ENCODE results near the gene SPRR2D.
"Not testable (repeated sequence)": the region's sequence is repeated elsewhere in the genome, so short reads cannot be mapped to it uniquely, and the experiment has no call there.

SPRR2D gene

DNA sequence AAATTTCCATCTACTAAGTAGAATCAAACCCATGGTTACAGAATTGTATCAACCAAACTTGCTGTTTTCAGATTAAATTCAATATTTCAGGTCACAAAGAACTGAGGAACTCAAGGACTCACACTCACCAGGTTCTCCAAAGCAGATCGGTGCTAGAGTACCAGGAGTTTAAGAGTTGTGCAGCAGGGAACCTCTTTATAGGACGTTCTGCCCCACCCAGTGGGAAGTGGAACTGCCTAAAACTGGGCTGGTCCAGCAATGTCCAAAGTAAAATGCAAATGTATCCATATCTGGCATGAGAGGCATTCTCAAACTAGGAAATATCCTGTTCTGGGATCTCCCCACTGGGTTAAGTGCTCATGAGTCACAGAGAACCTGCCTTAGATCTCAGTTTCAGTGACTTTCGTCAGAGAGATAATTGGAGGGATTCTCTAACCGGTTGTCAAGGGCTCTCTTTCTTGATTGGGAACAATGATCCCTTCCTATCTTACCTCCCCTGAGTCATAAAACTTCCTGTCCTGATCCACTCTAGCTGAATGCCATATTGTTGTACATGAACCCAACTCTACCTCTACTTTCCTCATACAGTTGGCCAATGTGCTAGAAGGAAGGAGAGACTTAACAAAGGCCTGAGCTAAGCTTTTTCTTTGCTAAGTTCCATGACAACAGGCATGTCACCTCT is at the start of gene SPRR2D:
Gene SPRR2D (minus strand): TSS at position 171 of the 682 bp plus-strand sequence. CDS start 774 bp downstream, outside the sequence.
- no peak for FAIRE-seq

GRCh38 chr1:153087652-153088051 is 46.7 kb upstream of the SPRR2D start:
- no peak for FAIRE-seq

DNA sequence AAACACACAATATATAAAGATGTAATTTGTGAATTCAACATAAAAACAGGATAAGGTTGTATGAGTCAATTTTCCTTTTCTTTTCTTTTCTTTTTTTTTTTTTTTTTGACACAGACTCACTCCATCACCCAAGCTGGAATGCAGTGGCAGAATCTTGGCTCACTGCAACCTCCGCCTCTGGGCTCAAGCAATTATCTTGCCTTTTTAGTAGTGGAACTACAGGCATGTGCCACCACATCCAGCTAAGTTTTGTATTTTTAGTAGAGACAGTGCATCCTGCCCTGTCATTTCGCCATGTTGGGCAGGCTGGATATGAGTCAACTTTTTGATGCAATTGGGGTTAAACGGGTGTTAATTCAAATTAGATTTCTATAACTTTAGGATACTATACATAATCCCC is 40.8 kb upstream of the SPRR2D start:
- FAIRE-seq = no peak

GRCh38 chr1:153072806-153073726 is 32.1 kb upstream of the SPRR2D start:
- FAIRE-seq = no peak

- no peak for FAIRE-seq
These were observed 30.6 kb upstream of the SPRR2D start, which contains the start of gene SPRR2B for GRCh38 chr1:153071511-153071910. TSS of gene SPRR2B (minus strand) at chr1:153071611. CDS start at chr1:153070839, 772 bp downstream.

- FAIRE-seq = no peak
These were observed 29.3 kb upstream of the SPRR2D start for GRCh38 chr1:153070243-153070642.

DNA sequence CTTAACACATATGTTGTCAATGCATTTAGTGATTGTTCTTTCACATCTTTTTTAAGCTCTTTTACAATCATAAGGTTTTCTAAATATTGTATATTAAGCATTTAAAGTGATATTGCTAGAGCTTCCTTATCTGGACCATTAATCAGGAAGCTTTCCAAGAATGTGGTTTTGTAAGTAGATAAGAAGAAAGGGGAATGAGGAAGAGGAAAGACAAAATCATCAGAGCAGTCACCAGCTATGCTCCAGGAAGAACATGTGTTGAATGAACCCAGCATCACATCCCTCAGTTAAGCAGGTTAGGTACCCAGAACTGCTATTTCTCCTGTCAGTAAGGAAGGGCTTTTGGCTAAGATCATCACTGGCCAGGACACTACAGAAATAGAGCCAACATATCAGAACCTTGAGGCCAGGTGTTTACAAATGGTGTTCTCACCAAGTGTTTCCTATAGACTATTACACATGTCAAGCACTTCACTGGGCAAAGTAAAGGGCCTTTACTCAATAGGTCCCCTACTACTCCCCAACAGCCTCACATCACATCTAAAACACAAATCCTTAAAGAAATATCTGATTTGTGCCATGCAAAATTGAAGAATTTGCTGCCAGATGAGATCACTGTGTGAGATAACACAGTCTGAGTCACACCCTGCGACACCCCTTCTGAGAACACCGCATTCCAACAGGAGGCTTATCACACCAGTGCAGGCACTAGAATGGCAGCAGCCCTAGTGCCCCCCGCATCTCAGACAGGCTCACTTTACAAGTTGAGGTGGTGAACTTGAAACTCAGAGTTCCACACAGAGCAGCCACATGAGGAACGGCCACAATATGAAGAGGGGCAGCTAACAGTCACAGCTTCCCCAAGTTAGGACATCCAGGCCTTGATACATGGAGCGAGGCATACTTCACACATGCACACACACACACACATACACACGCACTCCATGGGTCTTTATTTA is 18.2 kb upstream of the SPRR2D start:
- no peak for FAIRE-seq

DNA sequence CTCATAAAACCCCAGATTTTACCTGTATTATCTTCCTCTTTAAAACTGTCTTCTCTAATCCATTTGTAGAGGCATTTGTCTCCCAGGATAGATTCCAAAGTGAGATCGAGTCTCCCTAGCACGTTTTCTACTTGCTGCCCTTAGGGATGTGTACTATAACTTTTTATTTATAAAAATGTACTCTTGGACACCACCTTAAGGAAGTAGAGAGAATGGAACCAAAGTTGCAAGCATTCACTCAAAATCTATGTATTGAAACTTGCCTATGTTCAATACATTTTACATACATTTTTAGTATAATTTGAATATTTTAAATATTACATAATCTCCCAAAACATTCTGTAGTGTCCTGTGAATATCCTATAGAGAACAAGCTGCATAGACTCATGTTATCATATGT is 17.2 kb upstream of the SPRR2D start:
- FAIRE-seq = no peak

DNA sequence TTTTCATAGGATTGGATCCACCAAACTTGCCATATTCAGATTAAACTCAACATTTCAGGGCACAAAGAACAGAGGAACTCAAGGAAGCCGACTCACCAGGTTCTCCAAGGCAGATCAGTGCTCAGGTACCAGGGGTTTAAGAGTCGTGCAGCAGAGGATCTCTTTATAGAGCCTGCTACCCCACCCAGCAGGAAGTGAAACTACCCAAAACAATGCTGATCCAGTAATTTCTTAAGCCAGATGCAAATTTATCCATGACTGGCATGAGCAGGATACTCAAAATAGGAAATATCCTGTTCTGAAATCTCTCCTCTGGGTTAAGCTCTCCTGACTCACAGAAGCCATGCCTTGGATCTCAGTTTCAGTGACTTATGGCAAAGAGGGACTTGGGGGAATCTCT is 16.5 kb upstream of the SPRR2D start, which contains the start of gene SPRR2A:
Gene SPRR2A (minus strand): TSS at position 138 of the 400 bp plus-strand sequence. CDS start 777 bp downstream, outside the sequence.
- no peak for FAIRE-seq

GRCh38 chr1:153056111-153056510 is 15.2 kb upstream of the SPRR2D start:
- FAIRE-seq = not testable (repeated sequence)

GRCh38 chr1:153049211-153049610 is 8.3 kb upstream of the SPRR2D start:
- no peak for FAIRE-seq

DNA sequence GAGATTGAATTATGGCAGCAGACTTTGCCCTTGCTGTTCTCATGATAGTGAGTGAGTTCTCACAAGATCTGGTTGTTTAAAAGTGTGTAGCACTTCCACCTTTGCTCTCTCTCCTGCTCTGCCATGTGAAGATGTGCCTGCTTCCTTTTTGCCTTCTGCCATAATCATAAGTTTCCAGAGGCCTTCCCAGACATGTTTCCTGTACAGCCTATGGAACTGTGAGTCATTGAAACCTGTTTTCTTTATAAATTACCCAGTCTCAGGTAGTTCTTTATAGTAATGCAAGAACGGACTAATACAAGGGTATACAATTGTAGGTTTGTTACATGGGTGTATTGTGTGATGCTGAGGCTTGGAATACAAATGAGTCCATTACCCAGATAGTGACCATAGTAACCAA is 5.7 kb downstream of the SPRR2D start:
- no peak for FAIRE-seq

GRCh38 chr1:153032677-153033308 is 8.1 kb downstream of the SPRR2D start:
- FAIRE-seq = no peak

DNA sequence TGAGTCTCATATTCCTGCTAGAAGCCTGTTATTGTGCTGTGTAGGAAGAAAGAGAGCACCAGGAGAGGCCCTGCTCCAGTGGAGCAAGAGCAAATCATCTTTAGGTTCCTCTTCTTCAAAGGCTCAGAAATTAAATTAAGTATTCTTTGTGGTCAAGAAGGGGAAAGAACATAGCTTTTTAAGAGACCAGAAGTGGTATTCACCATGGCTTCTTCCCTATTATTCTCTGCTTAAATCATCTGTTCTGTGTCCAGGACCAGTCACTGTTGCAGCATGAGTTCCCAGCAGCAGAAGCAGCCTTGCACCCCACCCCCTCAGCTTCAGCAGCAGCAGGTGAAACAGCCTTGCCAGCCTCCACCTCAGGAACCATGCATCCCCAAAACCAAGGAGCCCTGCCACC is 8.8 kb downstream of the SPRR2D start:
- no peak for FAIRE-seq

- FAIRE-seq = no peak
These were observed 10.0 kb downstream of the SPRR2D start, which contains the start of gene SPRR1B for GRCh38 chr1:153030895-153031294. TSS of gene SPRR1B (plus strand) at chr1:153031203. CDS start at chr1:153032346, 1,143 bp downstream.

DNA sequence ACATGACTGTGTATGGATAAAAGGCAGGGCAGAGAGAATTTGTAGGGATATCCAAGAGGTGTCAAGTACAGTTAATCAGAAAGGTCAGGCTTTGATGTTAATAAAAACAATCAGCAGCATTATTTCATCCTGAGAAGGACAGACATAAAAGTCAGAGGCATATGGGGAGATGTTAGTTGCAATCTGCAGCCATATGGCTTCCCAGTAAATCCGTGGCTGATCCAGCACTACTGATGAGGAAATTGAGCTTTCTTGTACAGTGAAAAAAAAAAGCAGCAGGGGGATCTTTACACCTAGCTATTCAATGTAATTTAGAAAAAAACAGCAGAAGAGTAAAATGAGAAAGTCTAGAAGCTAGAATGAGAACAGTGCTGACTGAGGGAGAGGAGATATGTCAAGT is 12.2 kb downstream of the SPRR2D start:
- no peak for FAIRE-seq

- FAIRE-seq = no peak
These were observed 15.1 kb downstream of the SPRR2D start for GRCh38 chr1:153025797-153026196.

- FAIRE-seq = no peak
These were observed 16.5 kb downstream of the SPRR2D start for GRCh38 chr1:153024413-153024812.

GRCh38 chr1:153023109-153023508 is 17.8 kb downstream of the SPRR2D start:
- no peak for FAIRE-seq

GRCh38 chr1:153022340-153022739 is 18.6 kb downstream of the SPRR2D start:
- FAIRE-seq = not testable (repeated sequence)

DNA sequence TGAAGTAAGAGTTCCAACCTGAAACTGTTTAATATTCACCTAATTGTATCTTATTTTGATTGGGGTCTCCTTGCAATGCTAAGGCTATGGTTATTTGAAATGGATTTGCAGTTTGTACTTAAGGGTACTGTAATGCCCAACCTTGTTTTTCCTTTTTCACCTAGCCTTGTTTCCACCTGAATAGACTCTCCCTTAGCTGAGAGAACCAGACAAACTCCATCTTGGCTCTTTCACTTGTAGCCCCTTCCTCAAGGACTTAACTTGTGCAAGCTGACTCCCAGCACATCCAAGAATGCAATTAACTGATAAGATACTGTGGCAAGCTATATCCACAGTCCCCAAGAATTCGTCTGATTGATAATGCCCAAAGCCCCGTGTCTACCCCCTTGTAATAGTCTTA is 19.1 kb downstream of the SPRR2D start:
- not testable (repeated sequence) for FAIRE-seq

All from colon (tissue), 2 donors.